AG04450 (cell line): ENCODE measurements around the gene KRTAP19-8. TPM values are rescaled to one million over a fixed set of nuclear protein-coding genes. Genes with fewer than 3 reads are reported as not detected.

Experiments used
- CTCF ChIA-PET: fragments of 300-600, 350-600 bp; formaldehyde crosslinking; extraction: SDS; loops from one replicate; lab custom pipeline; 2022; ENCODE audit warnings: antibody characterized with exemption, inconsistent platforms; lab: Charles Lee
- POLR2A ChIA-PET: fragments of 350-600 bp; formaldehyde crosslinking; extraction: SDS; loops from one replicate; lab custom pipeline; 2021; ENCODE audit warnings: antibody characterized with exemption, inconsistent platforms; lab: Yijun Ruan, JAX
- DNase-seq: peaks from one replicate; pipeline ENCODE4 v3.0.0-alpha.2; 2011; ENCODE audit warnings: low read depth, low spot score
- H3K27ac ChIP-seq: one replicate; pipeline ENCODE4 v1.5.1; 2012; ENCODE audit warnings: low read depth, low read length, control low read depth
- H3K27me3 ChIP-seq: one replicate; pipeline ENCODE4 v1.6.0; 2012; ENCODE audit warnings: low read length; ENCODE audit not compliant: control insufficient read depth, insufficient read depth
- H3K4me3 ChIP-seq: 2 replicates; pipeline ENCODE4 v1.5.1; 2011; ENCODE audit warnings: mild to moderate bottlenecking, low read depth, low read length, control low read depth
- H3K9me3 ChIP-seq: 2 replicates; pipeline ENCODE4 v1.5.1; 2012; ENCODE audit warnings: low read length; ENCODE audit not compliant: control insufficient read depth, insufficient read depth
- CTCF ChIP-seq: IDR thresholded peaks from 2 replicates; pipeline ENCODE4 v1.5.1; 2011; ENCODE audit warnings: low read depth, low read length, control low read depth, inconsistent platforms
- polyA plus RNA-seq: library from polyadenylated mRNA; depleted of rRNA; stranded (reverse); fragments of >200 nt; gene quantifications from 2 replicates; pipeline ENCODE4 v1.2.3, GENCODE V29; 2011

The KRTAP19-8 gene
- polyA plus RNA-seq, 1 experiment = not detected

GRCh38 chr21:31075848-31076247 lies 37.6 kb upstream of the KRTAP19-8 start:
- CTCF ChIA-PET = no interaction called here

GRCh38 chr21:31072533-31072932 lies 34.3 kb upstream of the KRTAP19-8 start:
- POLR2A ChIA-PET = no interaction called here
- H3K4me3 ChIP-seq = no peak overlapping the region
- no peaks in the 10 kb centered on the region for H3K9me3 ChIP-seq
- TF ChIP-seq CTCF = no peak
- CTCF ChIA-PET = no interaction called here
- H3K27me3 ChIP-seq = no peaks in the 10 kb centered on the region
- H3K27ac ChIP-seq = no peak overlapping the region
- DNase-seq = no peak

More at GRCh38 chr21:31075848-31076247, 37.6 kb upstream of the KRTAP19-8 start:
- Histone ChIP-seq H3K9me3 (no peaks in the 10 kb centered on the region), H3K4me3 (no peak overlapping the region), H3K27ac (no peak overlapping the region), H3K27me3 (no peaks in the 10 kb centered on the region)
- POLR2A ChIA-PET = no interaction called here
- TF ChIP-seq CTCF = no peak
- DNase-seq = no peak

GRCh38 chr21:31064803-31065202 lies 26.5 kb upstream of the KRTAP19-8 start:
- H3K4me3 ChIP-seq = no peak overlapping the region
- no peak overlapping the region for H3K27ac ChIP-seq
- no peak for DNase-seq
- CTCF ChIA-PET = interaction anchor here (0.6 to 1.4 kb wide), 2 partner anchors 116 to 538 kb away, joined by 4 read pairs; no protein-coding TSS in a partner anchor
- no peaks in the 10 kb centered on the region for H3K9me3 ChIP-seq
- no peak for TF ChIP-seq CTCF
- no peaks in the 10 kb centered on the region for H3K27me3 ChIP-seq
- POLR2A ChIA-PET = no interaction called here

GRCh38 chr21:31052489-31053142 lies 14.3 kb upstream of the KRTAP19-8 start:
- Histone ChIP-seq H3K27me3 (no peaks in the 10 kb centered on the region), H3K4me3 (no peak overlapping the region), H3K27ac (no peak overlapping the region), H3K9me3 (peaks cover 12% of the 10 kb centered on the region)
- no peak for TF ChIP-seq CTCF
- CTCF ChIA-PET = no interaction called here
- no peak for DNase-seq
- POLR2A ChIA-PET = no interaction called here

- Histone ChIP-seq H3K27ac (no peak overlapping the region), H3K27me3 (no peaks in the 10 kb centered on the region), H3K9me3 (peaks cover 13% of the 10 kb centered on the region), H3K4me3 (no peak overlapping the region)
- CTCF ChIA-PET = no interaction called here
- POLR2A ChIA-PET = no interaction called here
- TF ChIP-seq CTCF = no peak
- no peak for DNase-seq
Measured at GRCh38 chr21:31050577-31051157, 12.4 kb upstream of the KRTAP19-8 start.
